Thoracic aorta (tissue), 2 donors: Measurements from ENCODE around the gene RER1. TPM values are rescaled to one million over a fixed set of nuclear protein-coding genes. Genes with fewer than 3 reads are reported as not detected.
A peak's percentile ranks its signal among the peaks of the same experiment; 100 is the strongest.

Experiments used
- ATAC-seq: fragments of 150-250 bp; one replicate; pipeline ENCODE4 v1.8.0; 2017; ENCODE audit warnings: low read depth; ENCODE audit not compliant: insufficient number of reproducible peaks, low FRiP score
- DNase-seq: peaks from one replicate; pipeline ENCODE4 v3.0.0-alpha.2; 2020; ENCODE audit warnings: low spot score
- H3K27ac ChIP-seq, 2 donors: fragments of 200-600 bp; sonication (generic); 1 replicate in 1 of 2; 2 replicates in 1 of 2; pipeline ENCODE4 v1.5.1; 2016; ENCODE audit warnings: mild to moderate bottlenecking in 2 of 2, moderate library complexity in 2 of 2
- H3K27me3 ChIP-seq: fragments of 200-600 bp; sonication (generic); replicated peaks from 2 replicates; pipeline ENCODE4 v1.6.0; 2016; ENCODE audit warnings: mild to moderate bottlenecking; ENCODE audit not compliant: insufficient read depth
- H3K36me3 ChIP-seq: fragments of 200-600 bp; sonication (generic); one replicate; pipeline ENCODE4 v1.5.1; 2016
- H3K4me1 ChIP-seq, 2 donors: fragments of 200-600 bp; sonication (generic); 1 replicate in 1 of 2; 2 replicates in 1 of 2; pipeline versions ENCODE4 v1.5.1 to v1.6.0; 2016; ENCODE audit warnings: low read depth in 2 of 2, mild to moderate bottlenecking in 1 of 2; ENCODE audit not compliant: control insufficient read depth in 1 of 2
- H3K4me3 ChIP-seq: fragments of 200-600 bp; sonication (generic); 2 replicates; pipeline ENCODE4 v1.5.1; 2016; ENCODE audit warnings: mild to moderate bottlenecking
- H3K9me3 ChIP-seq: fragments of 200-600 bp; sonication (generic); 2 replicates; pipeline ENCODE4 v1.5.1; 2016
- total RNA-seq, 2 donors: library from RNA; depleted of rRNA; stranded (reverse); fragments of >200 nt; gene quantifications; one replicate each; pipeline versions ENCODE4 v1.1.0 to v1.2.3, GENCODE V29; 2016
- TF ChIP-seq, protein P1 (sequence below): fragments of 200-600 bp; sonication (generic); IDR thresholded peaks from one replicate; pipeline ENCODE4 v1.5.1; 2019; ENCODE audit warnings: antibody characterized with exemption

The RER1 gene
- total RNA-seq, 2 donors from 2014 or later = 68.6 to 76.3 TPM

DNA sequence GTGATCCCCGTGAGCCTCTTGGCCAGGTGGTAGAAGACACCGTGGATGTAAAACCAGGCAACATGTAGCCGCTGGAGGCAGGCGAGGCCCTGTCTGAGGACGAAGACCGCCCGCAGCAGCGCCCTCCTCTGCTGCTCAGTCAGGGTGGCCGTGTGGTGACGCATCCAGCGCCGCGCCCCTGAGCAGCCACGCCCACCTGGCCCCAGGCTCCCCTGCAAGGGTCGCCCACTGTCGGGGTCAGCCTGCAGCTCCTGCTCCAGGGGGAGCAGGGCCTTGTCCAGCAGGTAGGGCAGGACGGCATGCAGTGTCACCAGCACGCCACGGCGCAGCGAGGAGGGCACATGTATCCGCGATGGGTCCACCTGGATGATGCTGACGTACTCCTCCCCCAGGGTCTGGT lies 16.8 kb downstream of the RER1 start:
- Histone ChIP-seq H3K27me3 (no peaks in the 10 kb centered on the region), H3K4me3 (no peak overlapping the region), H3K4me1 (peaks cover 4 to 15% of the 10 kb centered on the region in 2 donors), H3K9me3 (no peaks in the 10 kb centered on the region), H3K36me3 (peaks cover 31% of the 10 kb centered on the region), H3K27ac (no peak overlapping the region)
- DNase-seq = no peak
- ATAC-seq = no peak
- TF ChIP-seq, protein P1, sequence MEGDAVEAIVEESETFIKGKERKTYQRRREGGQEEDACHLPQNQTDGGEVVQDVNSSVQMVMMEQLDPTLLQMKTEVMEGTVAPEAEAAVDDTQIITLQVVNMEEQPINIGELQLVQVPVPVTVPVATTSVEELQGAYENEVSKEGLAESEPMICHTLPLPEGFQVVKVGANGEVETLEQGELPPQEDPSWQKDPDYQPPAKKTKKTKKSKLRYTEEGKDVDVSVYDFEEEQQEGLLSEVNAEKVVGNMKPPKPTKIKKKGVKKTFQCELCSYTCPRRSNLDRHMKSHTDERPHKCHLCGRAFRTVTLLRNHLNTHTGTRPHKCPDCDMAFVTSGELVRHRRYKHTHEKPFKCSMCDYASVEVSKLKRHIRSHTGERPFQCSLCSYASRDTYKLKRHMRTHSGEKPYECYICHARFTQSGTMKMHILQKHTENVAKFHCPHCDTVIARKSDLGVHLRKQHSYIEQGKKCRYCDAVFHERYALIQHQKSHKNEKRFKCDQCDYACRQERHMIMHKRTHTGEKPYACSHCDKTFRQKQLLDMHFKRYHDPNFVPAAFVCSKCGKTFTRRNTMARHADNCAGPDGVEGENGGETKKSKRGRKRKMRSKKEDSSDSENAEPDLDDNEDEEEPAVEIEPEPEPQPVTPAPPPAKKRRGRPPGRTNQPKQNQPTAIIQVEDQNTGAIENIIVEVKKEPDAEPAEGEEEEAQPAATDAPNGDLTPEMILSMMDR = no peak

- H3K9me3 ChIP-seq = no peaks in the 10 kb centered on the region
- no peak overlapping the region for H3K27ac ChIP-seq
- peaks cover 29% of the 10 kb centered on the region for H3K36me3 ChIP-seq
- TF ChIP-seq, protein P1 = no peak
- H3K4me1 ChIP-seq = peaks cover 8 to 19% of the 10 kb centered on the region in 2 donors
- ATAC-seq = no peak
- no peak overlapping the region for H3K4me3 ChIP-seq
- no peaks in the 10 kb centered on the region for H3K27me3 ChIP-seq
- no peak for DNase-seq
Observed at GRCh38 chr1:2408859-2409276, 17.2 kb downstream of the RER1 start.

DNA sequence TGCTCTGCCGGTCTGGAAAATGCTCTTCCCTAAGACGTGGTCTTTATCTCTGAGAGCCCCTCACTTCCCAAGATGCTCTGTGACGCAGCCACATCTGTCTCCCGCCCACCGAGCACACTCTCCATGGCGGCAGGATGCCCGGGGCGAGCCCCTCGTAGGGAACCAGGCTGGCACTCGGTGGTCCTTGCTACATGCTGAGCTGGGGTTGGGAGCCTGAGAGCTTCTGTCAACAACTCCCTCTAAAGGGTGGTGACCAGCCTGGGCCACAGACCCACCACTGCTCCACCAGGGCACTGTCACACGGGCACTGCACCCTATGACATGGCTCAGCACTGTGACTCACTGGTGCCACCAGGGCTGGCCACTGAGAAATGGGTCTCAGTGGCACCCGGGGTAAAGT lies 18.1 kb downstream of the RER1 start:
- TF ChIP-seq, protein P1 = no peak
- H3K9me3 ChIP-seq = no peaks in the 10 kb centered on the region
- peaks cover 13 to 28% of the 10 kb centered on the region in 2 donors for H3K4me1 ChIP-seq
- no peaks in the 10 kb centered on the region for H3K27me3 ChIP-seq
- no peak for DNase-seq
- no peak overlapping the region for H3K4me3 ChIP-seq
- H3K27ac ChIP-seq = no peak overlapping the region
- H3K36me3 ChIP-seq = peaks cover 20% of the 10 kb centered on the region
- ATAC-seq = no peak

DNA sequence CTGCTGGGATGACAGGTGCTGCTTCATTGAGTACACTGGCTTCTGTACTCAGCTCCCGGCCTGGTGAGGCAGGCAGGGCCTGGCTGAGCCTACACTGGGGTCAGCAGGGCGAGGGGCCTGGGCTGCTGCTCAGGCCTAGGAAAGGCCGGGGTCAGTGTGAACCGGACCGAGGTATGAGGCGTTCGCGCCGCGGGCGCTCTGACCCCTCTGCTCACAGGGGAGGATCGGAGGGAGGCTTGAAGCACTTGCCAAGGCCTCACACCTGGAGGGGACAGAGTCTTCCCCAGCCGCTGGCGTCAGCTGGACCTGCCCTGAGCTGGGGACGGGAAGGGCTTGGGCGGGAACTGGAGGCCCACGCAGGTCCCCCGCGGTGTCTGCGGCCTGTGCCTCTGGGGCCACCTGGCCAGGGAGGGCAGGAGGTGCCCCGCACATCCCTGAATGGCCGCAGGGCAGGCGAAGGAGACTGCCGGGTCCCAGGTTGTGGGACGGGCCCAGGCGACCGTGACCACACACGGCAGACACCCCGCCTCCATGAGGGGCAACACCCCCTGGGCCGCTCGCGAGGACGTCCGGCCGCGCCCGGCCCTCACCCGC lies 20.3 kb downstream of the RER1 start:
- ATAC-seq = no peak

GRCh38 chr1:2412395-2412772 lies 20.7 kb downstream of the RER1 start, which contains the start of gene PEX10:
Gene PEX10, minus strand, starts transcription at chr1:2412564. Its CDS starts 62 bp downstream, at chr1:2412502.
- Histone ChIP-seq H3K4me1 (peaks cover 13 to 28% of the 10 kb centered on the region in 2 donors), H3K9me3 (no peaks in the 10 kb centered on the region), H3K27me3 (no peaks in the 10 kb centered on the region), H3K27ac (peak within 1 kb of the TSS; percentile 75 to 82), H3K4me3 (peak within 1 kb of the TSS; percentile 98), H3K36me3 (peaks cover 11% of the 10 kb centered on the region)
- TF ChIP-seq, protein P1 = no peak
- DNase-seq (peak; percentile 89), ATAC-seq (peak; percentile 74)

More for the DNA sequence above, 20.3 kb downstream of the RER1 start:
- no peaks in the 10 kb centered on the region for H3K27me3 ChIP-seq
- peaks cover 16% of the 10 kb centered on the region for H3K36me3 ChIP-seq
- TF ChIP-seq, protein P1 = no peak
- H3K27ac ChIP-seq = peak overlapping the region; percentile 75 to 82
- DNase-seq = no peak
- H3K4me3 ChIP-seq = peak overlapping the region; percentile 98
- peaks cover 13 to 28% of the 10 kb centered on the region in 2 donors for H3K4me1 ChIP-seq
- H3K9me3 ChIP-seq = no peaks in the 10 kb centered on the region
